Body of pancreas (tissue), 4 donors: Measurements from ENCODE around the gene JMJD7. TPM values are rescaled to one million over a fixed set of nuclear protein-coding genes. Genes with fewer than 3 reads are reported as not detected.

Experiments used
- ATAC-seq: fragments of 150-250 bp; one replicate; pipeline ENCODE4 v1.9.1; 2016
- DNase-seq, 4 donors: peaks; one replicate each; pipeline ENCODE4 v3.0.0-alpha.2; 2019
- H3K27ac ChIP-seq, 4 donors: fragments of 200-600 bp; sonication (generic); 1 replicate in 3 of 4; 2 replicates in 1 of 4; pipeline versions ENCODE4 v1.5.1 to v1.6.1; 2016 to 2019; ENCODE audit warnings: mild to moderate bottlenecking in 1 of 4, mixed read lengths in 1 of 4, moderate library complexity in 1 of 4
- H3K27me3 ChIP-seq, 2 donors: fragments of 200-600 bp; sonication (generic); one replicate each; pipeline ENCODE4 v1.6.0; 2016; ENCODE audit warnings: mild to moderate bottlenecking in 1 of 2
- H3K36me3 ChIP-seq, 2 donors: fragments of 200-600 bp; sonication (generic); replicated peaks in 1 of 2; 2 replicates each; pipeline ENCODE4 v1.5.1; 2016; ENCODE audit warnings: low read depth in 2 of 2; ENCODE audit not compliant: insufficient read depth in 1 of 2
- H3K4me1 ChIP-seq: fragments of 200-600 bp; sonication (generic); one replicate; pipeline ENCODE4 v1.6.0; 2016
- H3K4me3 ChIP-seq, 2 donors: fragments of 200-600 bp; sonication (generic); 1 replicate in 1 of 2; 2 replicates in 1 of 2; pipeline ENCODE4 v1.5.1; 2016 to 2019
- H3K9me3 ChIP-seq, 3 donors: fragments of 200-600 bp; sonication (generic); 1 replicate in 2 of 3; 2 replicates in 1 of 3; pipeline ENCODE4 v1.5.1; 2016
- POLR2A ChIP-seq, 3 donors: fragments of 450-650 bp; IDR thresholded peaks; one replicate each; pipeline ENCODE4 v1.6.1; 2016; ENCODE audit warnings: antibody characterized with exemption in 3 of 3, mild to moderate bottlenecking in 2 of 3
- WGBS, 2 donors: methylation state at CpG; one replicate each; pipeline ENCODE4 v1.1.5; 2017; 5-methylcytosine and 5-hydroxymethylcytosine counted together
- intact Hi-C: fragments of 100-400 bp; cut with DNase I; formaldehyde crosslinking; loops from one replicate; pipeline ENCODE4 v1.15.1; 2023
- total RNA-seq, 2 donors: library from RNA; depleted of rRNA; stranded (reverse); fragments of >200 nt; gene quantifications; one replicate each; pipeline ENCODE4 v1.1.0, GENCODE V29; 2016
- TF ChIP-seq, protein P1 (sequence below), 7 experiments: fragments of 450-650 bp in 4 of 7; fragments of 200-600 bp in 3 of 7; sonication (generic) in 3 of 7; IDR thresholded peaks; one replicate each; pipeline ENCODE4 v1.5.1; 2016 to 2019; ENCODE audit warnings: antibody characterized with exemption in 7 of 7

JMJD7 gene
- total RNA-seq, 2 donors from 2014 or later = 2.0 to 13.0 TPM

DNA sequence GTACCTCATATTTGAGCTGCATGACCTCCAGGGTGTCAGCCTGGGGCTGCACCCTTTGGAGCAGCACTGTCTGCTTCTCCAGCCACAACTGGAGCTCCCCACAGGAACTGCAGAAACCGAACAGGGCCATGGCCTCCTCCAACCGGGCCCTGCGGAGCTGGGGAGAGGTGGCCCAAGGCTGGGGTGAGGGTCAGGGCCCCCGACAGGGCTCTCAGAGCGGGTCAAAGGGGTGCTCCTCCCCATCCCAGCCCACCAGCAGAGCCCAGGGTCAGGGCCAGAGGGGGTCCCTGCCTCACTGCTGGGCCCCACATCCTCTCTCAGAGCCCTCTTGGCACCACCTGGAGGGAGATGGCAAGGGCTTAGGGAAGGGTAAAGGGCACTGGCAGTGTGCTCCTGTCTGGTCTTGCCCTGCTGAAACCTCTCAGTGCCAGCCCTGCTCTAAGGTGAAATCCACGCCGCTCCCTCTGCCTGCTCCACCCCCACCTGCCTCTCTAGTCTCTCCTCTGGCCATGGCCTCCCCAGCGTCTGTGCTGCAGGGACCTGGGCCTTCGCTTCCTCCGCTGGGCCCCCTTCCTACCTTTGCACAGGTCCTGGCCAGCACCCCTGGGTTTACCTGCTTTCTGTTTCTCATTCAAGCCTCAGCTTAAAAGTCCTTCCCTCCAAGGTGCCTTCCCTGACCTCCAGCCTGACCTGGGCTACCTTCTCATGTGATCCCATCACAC lies 52.4 kb downstream of the JMJD7 start:
- WGBS, 2 donors = 93 to 98% methylated on average over 5 to 10 of the region's 10 CpGs
- no peak overlapping the region for H3K27ac ChIP-seq
- peaks cover 19% of the 10 kb centered on the region for H3K4me1 ChIP-seq
- H3K27me3 ChIP-seq = no peaks in the 10 kb centered on the region
- ATAC-seq = no peak
- TF ChIP-seq, protein P1, sequence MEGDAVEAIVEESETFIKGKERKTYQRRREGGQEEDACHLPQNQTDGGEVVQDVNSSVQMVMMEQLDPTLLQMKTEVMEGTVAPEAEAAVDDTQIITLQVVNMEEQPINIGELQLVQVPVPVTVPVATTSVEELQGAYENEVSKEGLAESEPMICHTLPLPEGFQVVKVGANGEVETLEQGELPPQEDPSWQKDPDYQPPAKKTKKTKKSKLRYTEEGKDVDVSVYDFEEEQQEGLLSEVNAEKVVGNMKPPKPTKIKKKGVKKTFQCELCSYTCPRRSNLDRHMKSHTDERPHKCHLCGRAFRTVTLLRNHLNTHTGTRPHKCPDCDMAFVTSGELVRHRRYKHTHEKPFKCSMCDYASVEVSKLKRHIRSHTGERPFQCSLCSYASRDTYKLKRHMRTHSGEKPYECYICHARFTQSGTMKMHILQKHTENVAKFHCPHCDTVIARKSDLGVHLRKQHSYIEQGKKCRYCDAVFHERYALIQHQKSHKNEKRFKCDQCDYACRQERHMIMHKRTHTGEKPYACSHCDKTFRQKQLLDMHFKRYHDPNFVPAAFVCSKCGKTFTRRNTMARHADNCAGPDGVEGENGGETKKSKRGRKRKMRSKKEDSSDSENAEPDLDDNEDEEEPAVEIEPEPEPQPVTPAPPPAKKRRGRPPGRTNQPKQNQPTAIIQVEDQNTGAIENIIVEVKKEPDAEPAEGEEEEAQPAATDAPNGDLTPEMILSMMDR (IDR thresholded peaks at IDR 0.05) = no peak
- no peak for TF ChIP-seq POLR2A (IDR thresholded peaks at IDR 0.05)
- H3K4me3 ChIP-seq = no peak overlapping the region
- intact Hi-C loops = no loop called here
- H3K36me3 ChIP-seq = no peaks in the 10 kb centered on the region
- DNase-seq = no peak
- no peaks in the 10 kb centered on the region for H3K9me3 ChIP-seq

DNA sequence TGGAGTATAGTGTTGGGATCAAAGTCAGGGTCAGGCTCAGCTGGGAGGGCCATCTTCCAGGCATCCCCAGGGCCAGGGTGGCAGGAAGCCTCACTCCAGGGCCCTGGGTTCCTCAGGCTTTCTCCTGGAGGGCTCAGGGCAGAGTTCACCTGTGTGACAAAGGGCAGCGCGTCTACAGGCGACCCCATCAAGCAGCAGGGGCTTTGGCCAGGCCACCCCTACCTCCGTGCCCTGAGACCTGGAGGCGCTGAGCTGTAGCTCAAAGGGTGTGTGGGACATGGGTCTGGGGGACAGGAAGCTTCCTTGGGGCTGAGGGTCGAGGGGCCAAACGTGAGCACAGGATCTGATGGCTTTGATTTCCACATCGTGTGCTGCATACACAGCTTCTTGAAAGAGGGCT lies 53.2 kb downstream of the JMJD7 start:
- intact Hi-C loops = no loop called here
- no peaks in the 10 kb centered on the region for H3K27me3 ChIP-seq
- no peak for ATAC-seq
- H3K36me3 ChIP-seq = no peaks in the 10 kb centered on the region
- no peaks in the 10 kb centered on the region for H3K9me3 ChIP-seq
- TF ChIP-seq POLR2A (IDR thresholded peaks at IDR 0.05) = no peak
- DNase-seq = no peak
- H3K27ac ChIP-seq = no peak overlapping the region
- peaks cover 19% of the 10 kb centered on the region for H3K4me1 ChIP-seq
- WGBS, 2 donors = 94 to 95% methylated on average over 5 to 8 of the region's 8 CpGs
- no peak overlapping the region for H3K4me3 ChIP-seq

DNA sequence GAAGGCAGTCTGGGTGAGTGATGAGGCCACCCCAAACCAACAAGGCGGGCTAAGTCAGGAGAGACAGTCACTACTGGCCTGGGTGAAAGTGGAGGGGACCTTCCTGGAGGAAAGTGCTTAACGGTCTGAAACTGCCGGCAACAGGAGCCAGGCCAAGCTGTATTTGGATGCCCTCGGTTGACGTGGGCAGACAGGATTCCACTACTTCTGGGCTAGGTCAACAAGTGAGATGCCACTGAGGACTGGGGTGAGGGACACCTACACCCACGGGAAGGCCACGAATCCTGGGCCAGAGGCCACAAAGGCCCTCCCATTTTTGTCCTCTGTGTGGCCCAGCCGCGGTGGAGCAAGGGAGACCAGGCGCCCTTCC lies 53.6 kb downstream of the JMJD7 start:
- Histone ChIP-seq H3K4me3 (no peak overlapping the region), H3K36me3 (no peaks in the 10 kb centered on the region), H3K4me1 (peaks cover 19% of the 10 kb centered on the region), H3K9me3 (no peaks in the 10 kb centered on the region), H3K27me3 (no peaks in the 10 kb centered on the region), H3K27ac (no peak overlapping the region)
- no peak for TF ChIP-seq POLR2A (IDR thresholded peaks at IDR 0.05)
- TF ChIP-seq, protein P1 (IDR thresholded peaks at IDR 0.05) = no peak
- intact Hi-C loops = no loop called here
- no peak for DNase-seq
- WGBS, 2 donors = 52 to 74% methylated on average over 3 to 10 of the region's 10 CpGs
- ATAC-seq = peak; percentile 5

DNA sequence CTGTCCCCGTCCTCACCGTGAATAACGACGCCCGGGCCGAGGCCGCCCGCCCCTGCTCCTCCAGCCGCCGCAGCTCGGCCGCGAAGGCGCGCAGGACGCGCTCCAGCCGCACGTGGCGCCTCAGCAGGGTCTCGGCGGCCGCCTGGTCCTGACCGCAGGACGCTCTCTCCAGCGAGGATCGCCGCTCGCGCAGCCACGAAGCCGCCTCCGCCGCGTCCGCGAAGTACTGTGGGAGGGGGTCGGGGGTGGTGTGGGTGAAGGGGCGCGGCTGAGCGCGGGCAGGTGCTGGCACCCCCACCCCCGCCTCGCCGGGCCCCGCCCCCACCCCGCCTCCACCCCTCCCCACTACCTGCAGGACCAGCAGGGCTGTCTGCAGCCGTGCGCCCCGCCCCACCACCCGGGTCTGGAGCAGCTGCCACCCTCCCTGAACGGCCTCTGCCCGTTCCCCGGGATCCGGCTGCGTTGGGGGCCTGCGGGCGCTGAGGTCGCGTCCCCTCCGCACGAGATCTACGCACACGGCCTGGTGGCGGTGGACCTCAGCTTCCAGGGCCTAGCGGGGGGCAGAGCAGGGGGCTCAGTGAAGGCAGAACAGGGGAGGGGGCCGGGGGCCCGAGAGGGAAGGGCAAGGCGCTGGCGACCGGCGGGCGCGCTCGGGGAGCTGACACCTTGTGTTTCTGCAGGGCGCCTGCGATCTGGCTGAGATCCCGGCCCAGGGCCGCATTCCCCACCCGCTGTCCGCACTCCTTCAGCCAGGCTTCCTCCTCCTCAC lies 54.2 kb downstream of the JMJD7 start:
- intact Hi-C loops = no loop called here
- ATAC-seq (peak; percentile 64), DNase-seq (peak; percentile 32 to 66 (median 58))
- 11 to 20% methylated on average over 3 to 61 of the region's 81 CpGs for WGBS, 2 donors
- no peak overlapping the region for H3K4me3 ChIP-seq
- no peaks in the 10 kb centered on the region for H3K27me3 ChIP-seq
- no peaks in the 10 kb centered on the region for H3K36me3 ChIP-seq
- H3K27ac ChIP-seq = no peak overlapping the region
- no peak for TF ChIP-seq POLR2A (IDR thresholded peaks at IDR 0.05)
- TF ChIP-seq, protein P1 (IDR thresholded peaks at IDR 0.05) = no peak
- H3K4me1 ChIP-seq = peaks cover 19% of the 10 kb centered on the region
- no peaks in the 10 kb centered on the region for H3K9me3 ChIP-seq

DNA sequence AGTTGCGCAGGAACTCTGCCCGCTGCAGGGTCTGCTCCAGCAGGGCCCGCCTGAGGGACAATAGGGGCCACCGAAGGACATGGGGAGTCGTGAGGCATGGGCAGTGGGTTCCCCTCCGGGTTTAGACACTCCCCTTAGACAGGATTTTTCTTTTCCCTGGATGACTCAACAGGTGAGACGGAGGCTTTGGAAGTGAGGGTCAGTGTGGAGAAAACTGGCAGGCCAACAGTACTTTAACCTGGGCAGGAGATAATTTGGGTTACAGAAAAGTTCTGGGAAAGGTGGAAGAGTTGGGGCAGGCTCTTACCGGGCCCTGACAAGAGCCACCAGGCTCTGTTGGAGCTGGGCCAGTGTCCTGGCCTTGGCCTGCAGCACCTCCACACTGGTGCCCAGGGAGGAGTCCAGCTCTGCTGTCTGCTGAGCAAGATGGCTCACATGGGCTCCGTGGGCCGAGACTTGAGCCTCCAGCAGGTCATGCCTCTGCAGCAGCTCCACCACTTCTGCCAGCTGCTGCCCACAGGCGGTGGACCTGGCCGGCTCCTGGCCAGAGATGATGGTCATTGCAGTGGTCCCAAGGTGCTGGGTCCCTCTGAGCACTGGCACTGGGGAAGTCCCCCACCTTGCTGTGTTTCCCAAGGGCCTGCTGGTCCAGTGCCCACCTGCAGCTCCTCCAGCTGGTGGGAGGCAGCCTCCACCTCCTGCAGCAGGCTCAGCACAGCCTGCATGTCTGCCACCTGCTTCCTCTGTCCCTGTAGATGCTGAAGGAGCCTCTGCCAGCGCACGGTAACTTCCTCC lies 55.0 kb downstream of the JMJD7 start:
- no peaks in the 10 kb centered on the region for H3K9me3 ChIP-seq
- TF ChIP-seq, protein P1 (IDR thresholded peaks at IDR 0.05) = no peak
- no peak for TF ChIP-seq POLR2A (IDR thresholded peaks at IDR 0.05)
- H3K4me3 ChIP-seq = no peak overlapping the region
- WGBS, 2 donors = 32 to 54% methylated on average over 7 to 14 of the region's 14 CpGs
- no peak overlapping the region for H3K27ac ChIP-seq
- ATAC-seq (peak; percentile 6), DNase-seq (peak in 3 of 4 donors; percentile 28 to 46 (median 41))
- H3K27me3 ChIP-seq = no peaks in the 10 kb centered on the region
- intact Hi-C loops = no loop called here
- H3K4me1 ChIP-seq = peaks cover 19% of the 10 kb centered on the region
- H3K36me3 ChIP-seq = no peaks in the 10 kb centered on the region
